OCI-LY7 (cell line): ENCODE results near the gene RAPGEF4.

Experiments used
- CTCF ChIP-seq: fragments of 200-600 bp; sonication (generic); conservative IDR thresholded peaks from 2 replicates; pipeline ENCODE4 v1.5.1; 2014; ENCODE audit warnings: mild to moderate bottlenecking, antibody characterized with exemption, low read length, moderate library complexity, mixed read lengths
- EZH2phosphoT487 ChIP-seq: fragments of 200-600 bp; sonication (generic); IDR thresholded peaks from 2 replicates; pipeline ENCODE4 v1.6.1; 2018; ENCODE audit warnings: low read depth, borderline replicate concordance, mild to moderate bottlenecking, mixed run types, antibody characterized with exemption, low read length, moderate library complexity, mixed read lengths

DNA sequence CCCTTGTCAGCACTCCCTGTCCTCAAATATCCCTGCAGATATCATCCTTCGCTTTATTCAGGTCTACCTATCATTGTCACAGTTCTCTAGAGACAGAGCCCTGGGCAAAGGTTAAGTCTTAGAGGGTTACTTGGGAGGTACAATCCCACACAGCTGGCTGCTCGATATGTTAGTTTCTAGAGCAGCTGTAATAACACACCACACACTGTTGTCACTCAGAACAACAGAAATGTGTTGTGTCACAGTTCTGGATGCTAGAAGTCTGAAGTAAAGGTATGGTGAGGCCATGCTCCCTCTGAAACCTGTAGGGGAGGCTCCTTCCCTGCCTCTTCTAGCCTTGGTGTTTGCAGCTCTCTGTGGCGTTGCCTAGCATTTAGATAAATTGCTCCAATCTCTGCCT, 9.9 kb upstream of the RAPGEF4 start:
- TF ChIP-seq CTCF (no peak), EZH2phosphoT487 (no peak)
